Activated CD4-positive, alpha-beta T cell treated with anti-CD3 and anti-CD28 coated beads for 4 hours (primary cell): ENCODE measurements around the gene DRC7.

Experiments
- DNase-seq, 2 donors: peaks; one replicate each; pipeline ENCODE4 v3.0.0-alpha.2; 2020

Gene DRC7

DNA sequence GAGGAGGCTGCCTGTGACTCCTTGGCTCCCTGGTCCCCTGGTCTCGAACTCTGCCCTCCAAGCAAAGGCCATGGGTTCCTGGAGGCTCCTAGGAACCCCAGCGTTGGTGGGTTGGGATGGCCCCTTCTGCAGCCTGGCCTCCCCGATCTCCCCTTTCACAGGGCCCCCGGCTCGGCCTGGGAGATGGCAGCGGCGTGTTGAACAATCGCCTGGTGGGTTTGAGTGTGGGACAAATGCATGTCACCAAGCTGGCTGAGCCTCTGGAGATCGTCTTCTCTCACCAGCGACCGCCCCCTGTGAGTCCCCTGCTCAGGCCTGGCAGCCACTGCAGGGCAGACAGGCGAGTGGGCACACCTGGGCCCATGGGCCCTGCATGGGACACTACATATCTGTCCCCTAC lies 15.6 kb upstream of the DRC7 start:
- no peak for DNase-seq

GRCh38 chr16:57679767-57680482 lies 14.7 kb upstream of the DRC7 start:
- DNase-seq: no peak

DNA sequence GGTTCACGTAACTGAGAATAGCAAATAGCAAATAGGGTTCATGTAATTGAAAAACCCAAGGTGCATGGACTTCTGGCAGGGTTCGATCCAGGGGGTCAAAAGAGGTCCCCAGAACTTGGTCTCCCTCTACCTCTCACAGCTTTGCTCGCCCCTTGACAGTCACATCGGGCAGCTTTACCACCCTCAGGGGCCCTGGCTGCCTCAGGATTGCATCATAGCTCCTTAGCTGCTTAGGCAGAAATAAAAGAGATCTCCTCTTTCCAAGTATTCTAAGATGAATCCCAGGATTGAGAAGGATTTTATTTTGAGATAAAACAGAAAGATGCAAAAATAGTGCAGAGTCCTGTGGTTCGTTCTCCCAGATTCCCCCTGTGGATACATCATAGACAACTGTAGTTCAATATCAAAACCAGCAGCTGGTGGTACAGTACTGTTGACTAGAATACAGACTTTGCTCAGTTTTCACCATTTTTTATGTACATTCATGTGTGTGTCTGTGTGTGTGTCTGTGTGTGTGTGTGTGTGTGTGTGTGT lies 13.7 kb upstream of the DRC7 start:
- no peak for DNase-seq

DNA sequence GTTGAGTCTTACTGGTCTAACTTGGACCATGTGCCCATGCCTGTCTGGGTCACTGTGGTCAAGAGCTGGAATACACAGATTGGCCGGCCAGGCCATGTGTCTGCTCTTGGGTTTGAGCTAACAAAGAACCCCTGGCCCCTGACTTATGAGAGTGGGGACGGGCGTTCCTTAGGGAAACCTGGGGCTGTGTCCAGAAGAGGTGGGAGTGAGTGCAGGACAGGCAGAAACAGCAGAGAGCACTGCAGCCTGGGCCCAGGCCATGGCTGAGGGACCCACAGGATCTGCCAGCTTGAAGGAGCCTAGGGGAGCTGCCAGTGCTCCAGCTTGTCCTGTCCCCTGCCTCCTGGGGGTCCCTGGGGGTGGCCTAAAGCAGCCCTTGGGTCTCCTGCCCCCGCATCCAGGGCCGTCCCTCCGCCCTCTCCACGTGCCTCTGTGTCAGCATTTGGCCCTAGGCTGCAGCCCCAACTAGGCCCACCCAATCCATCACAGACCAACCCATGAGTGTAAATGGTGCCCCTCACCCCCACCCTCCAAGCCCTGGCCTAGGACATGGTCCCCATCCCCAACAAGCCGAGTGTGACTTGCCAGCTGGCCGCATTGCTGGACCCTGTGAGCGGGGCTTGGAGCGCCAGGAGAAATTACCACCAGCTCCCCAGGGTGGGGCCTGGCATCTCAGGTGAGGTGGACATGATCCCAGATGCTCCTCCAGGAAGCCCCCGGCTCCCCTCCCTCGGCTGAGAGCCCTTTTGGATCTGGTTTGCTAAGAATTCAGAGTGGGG lies 12.5 kb upstream of the DRC7 start:
- no peak for DNase-seq

DNA sequence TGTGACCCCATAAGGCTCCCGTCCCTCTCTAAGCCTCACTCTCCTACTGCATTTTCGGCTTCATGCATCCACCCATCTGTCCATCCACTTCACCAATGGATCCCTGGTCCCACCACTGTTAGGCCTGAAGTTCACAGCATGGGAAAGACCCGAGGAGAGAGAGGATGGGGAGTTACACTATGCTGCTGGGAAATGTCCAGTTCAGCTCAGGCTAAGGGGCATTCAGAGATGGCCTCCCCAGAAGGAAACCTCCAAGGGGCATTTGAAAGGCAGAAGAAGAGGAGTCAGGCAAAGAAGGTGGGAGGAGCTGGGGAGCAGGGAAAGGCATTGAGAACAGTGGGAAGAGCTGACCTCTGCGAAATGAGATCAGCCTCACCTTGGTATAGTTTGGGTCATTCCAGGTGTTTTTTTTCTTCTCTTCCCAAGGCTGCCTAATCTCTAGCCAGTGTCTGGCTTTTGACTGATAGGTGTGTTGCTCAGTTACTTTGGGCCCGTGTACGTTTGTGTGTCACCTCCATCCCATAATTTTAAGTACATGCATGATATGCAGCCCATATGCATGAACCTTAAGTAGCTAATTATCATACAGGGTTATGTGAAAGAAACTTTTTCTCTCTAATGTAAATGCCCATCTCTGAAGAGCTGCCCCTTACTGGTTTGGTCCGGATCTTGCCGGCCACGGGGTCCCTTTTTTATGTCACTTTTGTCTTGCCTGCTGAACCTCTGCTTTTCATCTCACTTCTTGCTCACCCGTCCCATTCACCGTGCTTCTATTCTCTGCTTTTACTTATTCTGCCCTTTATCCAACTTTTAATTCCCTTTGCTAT lies 11.6 kb upstream of the DRC7 start:
- no peak for DNase-seq

- no peak for DNase-seq
These were observed 10.7 kb upstream of the DRC7 start for GRCh38 chr16:57683636-57684545.

DNA sequence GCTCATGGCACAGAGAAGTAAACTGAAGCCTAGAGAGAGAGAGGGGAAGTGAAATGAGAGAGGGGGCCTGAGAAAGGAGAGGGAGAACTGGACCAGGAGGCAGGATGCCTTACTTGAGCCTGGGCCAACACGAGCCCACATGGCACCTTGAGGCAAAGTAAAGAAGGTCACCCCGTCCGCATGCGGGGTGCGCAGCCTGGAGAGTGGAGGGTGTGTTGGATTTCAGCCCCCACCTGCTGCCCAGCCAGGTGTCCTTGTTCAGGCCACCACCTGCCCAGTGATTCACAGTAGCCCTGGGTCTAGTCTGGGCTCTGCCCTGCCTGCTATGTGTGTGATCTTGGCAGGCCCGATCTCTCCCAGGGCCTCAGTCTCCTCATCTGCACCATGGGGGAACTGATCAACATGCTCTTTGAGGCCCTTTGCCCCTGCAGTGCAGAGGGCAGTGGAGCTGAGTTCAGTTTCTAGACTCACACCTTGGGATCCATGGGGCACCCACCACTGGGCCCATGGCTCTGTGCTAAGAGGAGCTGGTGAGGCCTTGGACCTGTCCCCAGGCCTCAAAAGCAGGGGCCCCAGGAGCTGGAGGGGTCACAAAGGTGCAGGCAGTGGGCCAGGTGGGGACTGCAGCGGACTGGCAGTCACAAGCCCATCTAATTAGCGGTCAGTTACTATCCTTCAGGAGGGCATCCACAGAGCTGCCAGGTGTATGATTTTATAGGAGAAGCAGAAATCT lies 9.8 kb upstream of the DRC7 start:
- no peak for DNase-seq

GRCh38 chr16:57685633-57686032 lies 9.0 kb upstream of the DRC7 start:
- DNase-seq: no peak

- DNase-seq: no peak
These were observed 8.0 kb upstream of the DRC7 start for GRCh38 chr16:57686577-57686976.

- no peak for DNase-seq
These were observed 7.2 kb upstream of the DRC7 start for GRCh38 chr16:57687363-57687929.

DNA sequence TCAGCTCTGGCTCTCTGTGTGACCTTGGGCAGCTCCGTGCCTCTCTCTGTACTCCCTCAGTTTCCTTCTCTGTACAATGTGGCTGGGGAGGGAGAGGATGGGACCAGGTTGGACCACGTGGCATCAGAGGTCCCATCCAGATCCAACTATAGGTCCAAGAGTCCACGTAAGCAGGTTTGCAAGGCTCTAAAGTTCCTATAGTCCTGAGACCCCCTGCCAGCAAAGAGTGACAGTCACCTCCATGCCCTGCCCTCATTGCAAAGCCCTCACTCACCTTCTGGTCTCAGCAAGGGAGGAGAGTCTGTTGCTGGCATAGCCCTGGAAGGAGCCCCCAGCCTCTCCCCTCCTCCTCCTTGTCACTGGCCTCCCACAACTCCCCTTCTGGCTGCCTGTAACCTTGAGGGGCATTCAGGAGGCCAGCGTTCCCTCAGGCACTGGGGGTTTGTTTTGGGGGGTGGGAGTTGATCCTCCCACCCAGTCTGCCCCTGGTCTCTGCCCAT lies 6.1 kb upstream of the DRC7 start:
- no peak for DNase-seq

- DNase-seq: no peak
These were observed 5.4 kb upstream of the DRC7 start for GRCh38 chr16:57688987-57689761.

GRCh38 chr16:57689762-57690558 lies 4.6 kb upstream of the DRC7 start:
- DNase-seq: no peak

DNA sequence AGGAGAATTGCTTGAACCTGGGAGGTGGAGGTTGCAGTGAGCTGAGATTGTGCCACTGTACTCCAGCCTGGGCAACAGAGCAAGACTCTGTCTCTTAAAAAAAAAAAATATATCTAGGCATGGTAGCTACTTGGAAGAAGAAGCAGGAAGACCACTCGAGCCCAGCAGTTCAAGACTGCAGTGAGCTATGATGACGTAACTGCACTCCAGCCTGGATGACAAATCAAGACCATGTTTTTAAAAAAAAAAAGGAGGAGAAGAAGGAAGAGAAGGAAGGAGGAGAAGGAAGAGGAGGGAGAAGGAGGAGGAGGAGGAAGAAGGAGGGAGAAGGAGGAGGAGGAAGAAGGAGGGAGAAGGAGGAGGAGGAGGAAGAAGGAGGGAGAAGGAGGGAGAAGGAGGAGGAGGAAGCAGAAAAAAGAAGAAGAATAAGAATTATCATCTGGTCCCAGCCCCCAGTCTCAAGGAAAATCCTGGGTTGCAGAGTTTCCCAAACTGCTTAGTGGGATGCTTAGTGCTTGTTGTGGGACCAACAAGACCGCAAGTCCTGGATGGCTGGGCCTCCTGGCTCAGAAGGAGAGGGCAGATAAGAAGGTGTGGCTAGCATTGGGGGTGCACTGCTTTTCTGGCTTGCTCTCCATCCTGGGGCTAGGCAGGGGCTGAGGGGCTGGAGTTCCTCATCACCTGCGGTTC lies 3.7 kb upstream of the DRC7 start:
- DNase-seq: no peak

GRCh38 chr16:57692636-57693035 lies 2.0 kb upstream of the DRC7 start:
- DNase-seq: no peak

DNA sequence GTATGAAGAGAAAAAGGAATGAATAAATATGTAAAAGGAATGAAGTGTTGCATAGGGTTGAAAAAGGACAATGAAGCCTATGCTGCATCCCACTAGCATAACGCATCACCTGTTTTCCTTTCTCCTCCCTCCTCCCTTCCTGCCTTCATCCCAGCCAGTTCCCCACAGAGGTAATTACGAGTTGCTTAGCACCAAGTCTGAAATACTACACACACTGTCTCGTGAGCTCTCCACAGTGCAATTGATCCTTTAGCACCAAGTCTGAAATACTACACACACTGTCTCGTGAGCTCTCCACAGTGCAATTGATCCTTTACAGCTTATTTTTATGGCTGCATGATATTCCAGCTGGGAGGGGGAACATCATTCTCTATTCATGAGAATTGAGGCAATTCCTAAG lies 1.1 kb upstream of the DRC7 start:
- DNase-seq: no peak

- no peak for DNase-seq
These were observed 328 bp upstream of the DRC7 start for GRCh38 chr16:57694231-57694724.

GRCh38 chr16:57695680-57696069 lies 1.1 kb downstream of the DRC7 start:
- no peak for DNase-seq

- DNase-seq: no peak
These were observed 1.6 kb downstream of the DRC7 start for GRCh38 chr16:57696240-57696639.
